MM.1S (cell line): ENCODE measurements around the gene GALE.

Experiments
- EZH2 ChIP-seq: fragments of 300-600 bp; sonication (generic); optimal IDR thresholded peaks from 2 replicates; pipeline ENCODE3; 2017; ENCODE audit warnings: low read depth, mild to moderate bottlenecking, antibody characterized with exemption, low read length, mixed read lengths
- EZH2phosphoT487 ChIP-seq: fragments of 300-600 bp; sonication (generic); IDR thresholded peaks from 2 replicates; pipeline ENCODE4 v1.6.1; 2018; ENCODE audit warnings: antibody characterized with exemption, low read length
- TF ChIP-seq, protein P1 (sequence below): fragments of 300-600 bp; sonication (generic); IDR thresholded peaks from 2 replicates; pipeline ENCODE4 v1.5.1; 2016; ENCODE audit warnings: antibody characterized with exemption, low read length, mixed read lengths

DNA sequence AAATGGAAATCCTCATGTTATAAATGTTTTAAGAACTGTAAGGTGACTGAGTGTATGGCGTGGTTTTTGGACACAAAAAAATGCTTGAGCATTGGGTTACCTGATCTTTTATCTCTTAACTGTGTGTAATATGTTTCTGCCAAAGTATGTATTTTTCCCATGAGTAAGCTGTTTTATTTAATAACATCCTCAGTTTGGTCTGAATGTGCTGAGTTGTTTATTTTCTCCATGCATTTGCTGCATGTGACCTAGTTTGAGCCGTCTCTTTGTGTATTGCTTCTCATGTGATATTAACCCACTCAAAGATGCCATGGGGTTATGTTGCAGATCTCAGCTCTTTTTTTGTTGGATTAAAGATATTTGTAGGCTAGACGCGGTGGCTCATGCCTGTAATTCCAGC is 15.7 kb downstream of the GALE start:
- TF ChIP-seq, protein P1, sequence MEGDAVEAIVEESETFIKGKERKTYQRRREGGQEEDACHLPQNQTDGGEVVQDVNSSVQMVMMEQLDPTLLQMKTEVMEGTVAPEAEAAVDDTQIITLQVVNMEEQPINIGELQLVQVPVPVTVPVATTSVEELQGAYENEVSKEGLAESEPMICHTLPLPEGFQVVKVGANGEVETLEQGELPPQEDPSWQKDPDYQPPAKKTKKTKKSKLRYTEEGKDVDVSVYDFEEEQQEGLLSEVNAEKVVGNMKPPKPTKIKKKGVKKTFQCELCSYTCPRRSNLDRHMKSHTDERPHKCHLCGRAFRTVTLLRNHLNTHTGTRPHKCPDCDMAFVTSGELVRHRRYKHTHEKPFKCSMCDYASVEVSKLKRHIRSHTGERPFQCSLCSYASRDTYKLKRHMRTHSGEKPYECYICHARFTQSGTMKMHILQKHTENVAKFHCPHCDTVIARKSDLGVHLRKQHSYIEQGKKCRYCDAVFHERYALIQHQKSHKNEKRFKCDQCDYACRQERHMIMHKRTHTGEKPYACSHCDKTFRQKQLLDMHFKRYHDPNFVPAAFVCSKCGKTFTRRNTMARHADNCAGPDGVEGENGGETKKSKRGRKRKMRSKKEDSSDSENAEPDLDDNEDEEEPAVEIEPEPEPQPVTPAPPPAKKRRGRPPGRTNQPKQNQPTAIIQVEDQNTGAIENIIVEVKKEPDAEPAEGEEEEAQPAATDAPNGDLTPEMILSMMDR: no peak
- no peak for TF ChIP-seq EZH2phosphoT487
- TF ChIP-seq EZH2: no peak
